Cerebellar nuclear complex (tissue), 1 donor: ENCODE results near the gene LRPAP1.

Source experiments
- DNase-seq, 2 experiments: peaks; one replicate each; lab custom pipeline; 2025; lab: John Stamatoyannopoulos, UW

The LRPAP1 gene

DNA sequence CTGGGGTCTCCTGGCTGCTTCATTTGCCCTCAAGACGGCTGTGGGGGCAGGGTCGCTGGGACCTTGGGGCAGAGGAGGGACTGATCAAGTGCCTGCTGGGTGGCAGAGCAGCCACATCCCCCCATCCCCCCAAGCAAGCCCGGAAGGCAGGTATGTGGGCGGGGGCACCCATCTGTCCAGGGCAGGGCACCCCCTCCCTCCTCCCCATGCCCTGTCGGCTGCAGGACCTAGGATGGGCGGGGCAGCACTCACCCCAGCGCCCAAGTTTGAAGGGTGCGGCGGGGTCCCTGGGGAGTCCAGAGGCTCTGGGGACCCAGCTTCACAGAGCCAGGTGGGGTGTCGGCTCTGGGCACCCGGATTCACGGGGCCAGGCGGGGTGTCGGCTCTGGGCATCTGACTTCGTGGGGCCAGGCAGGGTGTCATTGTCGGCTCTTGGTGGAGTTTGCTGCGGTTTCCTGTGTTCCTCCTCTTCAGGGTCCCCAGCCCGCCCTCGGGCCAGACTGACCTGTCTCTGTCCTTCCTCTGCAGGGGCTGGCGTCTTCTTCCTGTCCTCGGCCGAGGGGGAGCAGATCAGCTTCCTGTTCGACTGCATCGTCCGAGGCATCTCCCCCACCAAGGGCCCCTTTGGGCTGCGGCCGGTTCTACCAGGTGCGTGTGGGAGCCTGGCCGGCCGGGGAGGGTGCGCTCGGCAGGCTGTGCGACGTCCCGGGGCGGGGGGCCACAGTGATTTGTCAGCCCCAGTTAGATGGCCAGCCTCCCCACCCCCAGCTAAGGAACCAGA, 47.0 kb downstream of the LRPAP1 start:
- DNase-seq = no peak

DNA sequence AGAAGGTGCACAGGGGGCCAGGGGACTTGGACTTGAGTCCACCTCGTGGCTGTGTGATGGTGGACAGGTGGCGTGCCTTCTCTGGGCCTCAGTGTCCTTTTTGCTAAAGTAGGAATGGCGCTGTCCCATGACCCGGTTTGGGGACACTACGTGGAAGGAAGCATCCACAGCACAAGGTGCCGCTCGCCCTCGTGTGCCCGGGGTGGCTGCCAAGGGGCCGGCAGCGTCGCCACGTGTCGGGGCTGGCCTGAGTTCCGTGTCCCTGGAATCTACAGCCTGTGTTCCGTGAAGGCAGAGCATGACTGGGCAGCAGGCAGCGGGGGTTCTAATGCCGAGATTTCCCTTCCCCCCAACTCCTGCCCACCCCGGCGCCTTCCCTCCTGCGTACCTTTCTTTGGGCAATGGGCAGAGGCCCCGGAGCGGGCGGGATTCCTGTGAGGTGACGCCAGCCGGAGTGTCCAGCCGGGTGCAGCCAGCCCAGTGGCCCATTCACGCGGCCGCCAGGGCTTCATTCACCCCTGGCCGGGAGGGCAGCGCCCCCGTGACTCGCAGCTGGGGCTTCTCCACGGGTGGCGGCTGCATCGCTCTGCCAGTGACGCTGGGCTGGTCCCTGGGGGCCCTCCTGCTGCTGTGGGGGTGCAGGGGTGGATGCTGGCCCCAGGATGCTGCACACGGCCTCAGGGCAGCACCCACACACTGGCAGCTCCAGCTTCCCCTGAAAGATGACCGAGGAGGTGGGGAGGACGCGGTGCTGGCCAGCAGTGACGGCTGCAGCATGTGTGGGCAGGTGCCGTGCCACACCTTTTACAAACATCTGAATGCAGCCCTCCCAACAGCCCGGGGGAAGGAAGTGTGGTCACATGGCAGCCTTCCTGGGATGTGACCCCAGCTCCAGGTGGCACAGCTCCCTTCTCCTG, 47.9 kb downstream of the LRPAP1 start:
- no peak for DNase-seq

DNA sequence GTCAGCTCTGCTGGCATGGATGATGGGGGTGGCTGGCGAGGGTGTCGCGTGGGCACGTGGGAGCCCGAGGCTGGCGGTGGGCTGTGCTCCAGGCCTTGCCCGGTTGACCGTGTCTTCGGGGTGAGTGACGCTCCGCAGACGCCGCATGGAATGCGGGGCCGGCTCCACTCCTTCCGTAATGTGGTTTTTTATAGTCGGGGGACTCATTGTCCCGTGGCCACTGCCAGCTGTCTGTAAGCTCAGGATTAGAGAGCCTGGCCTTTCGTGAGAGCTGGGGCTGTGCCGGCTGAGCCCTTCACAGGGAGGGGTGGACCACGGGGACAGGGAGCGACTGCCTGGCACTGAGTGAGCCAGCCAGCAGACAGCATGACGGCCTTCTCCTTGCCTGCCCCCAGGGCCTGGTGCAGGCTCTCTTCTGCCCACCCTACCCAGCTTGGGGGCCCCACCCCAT, 48.7 kb downstream of the LRPAP1 start:
- DNase-seq = no peak

DNA sequence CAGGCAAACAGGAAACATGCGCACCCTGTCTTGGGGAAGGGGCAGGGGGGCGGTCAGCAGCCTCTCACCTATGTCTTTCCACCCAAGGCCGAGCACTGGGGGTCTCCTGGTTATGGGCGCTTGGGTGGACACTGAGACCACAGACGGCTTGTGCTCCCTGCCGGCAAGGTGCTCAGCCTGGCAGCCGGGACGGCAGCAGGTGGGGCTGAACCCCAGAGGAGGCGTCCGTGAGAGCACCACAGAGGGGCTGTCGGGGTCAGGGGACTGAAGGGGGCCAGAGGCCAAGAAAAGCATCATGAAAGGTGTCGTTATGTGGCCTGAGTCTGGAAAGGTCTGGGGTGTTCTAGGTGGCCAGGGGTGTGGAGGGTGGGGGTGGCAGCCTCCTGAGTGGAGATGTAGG, 49.5 kb downstream of the LRPAP1 start:
- no peak for DNase-seq

DNA sequence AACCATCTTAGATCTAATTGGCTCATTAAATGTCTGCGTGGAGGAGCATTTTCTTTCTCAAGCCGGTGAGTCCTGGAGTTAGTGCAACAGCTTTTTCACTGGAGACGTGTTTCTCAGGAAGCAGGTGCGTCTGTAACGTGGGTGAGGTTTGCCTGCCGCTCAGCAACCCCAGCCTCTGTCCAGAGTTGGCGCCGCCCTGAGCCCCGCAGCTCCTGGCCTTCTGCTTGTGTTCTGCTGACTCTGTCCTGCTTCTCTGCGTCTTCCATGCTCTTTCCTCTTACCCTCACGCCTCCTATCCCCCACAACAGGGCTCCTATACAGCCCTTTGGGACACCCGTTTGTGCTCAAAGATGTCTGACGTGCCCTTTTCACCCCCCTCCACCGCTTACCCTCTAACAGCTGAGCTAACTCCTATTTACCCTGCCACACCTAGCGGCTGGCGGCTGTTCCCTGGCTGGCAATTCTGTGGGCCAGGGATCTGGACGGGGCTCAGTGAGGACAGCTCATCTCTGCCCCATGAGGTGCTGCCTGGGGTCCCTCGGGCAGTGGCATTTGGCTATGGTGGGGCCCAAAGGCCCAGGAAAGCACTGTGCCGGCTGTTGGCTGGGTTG, 50.3 kb downstream of the LRPAP1 start:
- no peak for DNase-seq

DNA sequence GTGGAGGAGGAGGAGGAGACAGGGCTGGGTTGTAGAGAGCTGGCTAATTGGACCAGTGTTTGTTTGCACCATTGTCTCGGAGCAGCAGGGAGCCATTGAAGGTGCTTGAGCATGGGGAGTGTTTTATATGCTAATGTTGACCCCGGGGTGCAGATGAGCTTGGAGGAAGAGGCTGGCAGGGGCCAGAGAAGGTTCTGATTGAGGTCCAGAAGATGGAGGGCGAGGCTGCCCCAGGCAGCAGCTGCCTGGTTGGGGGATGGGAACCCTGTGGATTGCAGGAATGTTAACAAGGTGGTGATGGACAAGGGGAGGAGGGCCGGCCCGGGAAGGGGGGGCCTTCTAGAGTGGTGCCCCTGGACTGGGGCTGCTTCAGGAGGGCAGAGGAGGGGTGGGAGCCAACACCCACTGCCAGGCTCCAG, 51.1 kb downstream of the LRPAP1 start:
- DNase-seq = no peak

DNA sequence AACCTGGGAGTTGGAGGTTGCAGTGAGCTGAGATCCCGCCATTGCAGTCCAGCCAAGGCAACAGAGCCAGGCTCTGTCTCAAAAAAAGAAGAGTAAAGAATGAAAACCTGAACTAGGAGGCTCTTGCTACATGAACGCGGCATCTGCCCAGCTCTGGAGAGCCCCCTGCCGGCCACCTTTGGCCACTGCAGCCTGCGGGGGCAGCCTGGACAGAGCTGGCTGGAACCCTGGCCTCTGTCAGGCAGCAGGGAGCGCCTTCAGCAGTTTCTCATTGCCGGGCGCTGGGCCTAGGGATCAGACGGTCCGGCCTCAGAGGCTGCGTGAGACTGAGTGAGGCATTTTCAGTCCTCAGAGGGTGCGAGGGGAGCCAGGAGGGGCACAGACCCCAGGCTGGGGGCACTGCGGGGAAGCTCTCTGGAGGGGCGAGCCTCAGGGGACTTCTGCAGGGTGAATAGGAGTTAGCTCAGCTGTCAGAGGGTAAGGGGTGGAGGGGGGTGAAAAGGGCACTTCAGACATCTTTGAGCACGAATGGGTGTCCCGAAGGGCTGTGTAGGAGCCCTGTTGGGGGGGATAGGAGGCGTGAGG, 51.6 kb downstream of the LRPAP1 start:
- DNase-seq = peak in 1 of 2 experiments; percentile 41

DNA sequence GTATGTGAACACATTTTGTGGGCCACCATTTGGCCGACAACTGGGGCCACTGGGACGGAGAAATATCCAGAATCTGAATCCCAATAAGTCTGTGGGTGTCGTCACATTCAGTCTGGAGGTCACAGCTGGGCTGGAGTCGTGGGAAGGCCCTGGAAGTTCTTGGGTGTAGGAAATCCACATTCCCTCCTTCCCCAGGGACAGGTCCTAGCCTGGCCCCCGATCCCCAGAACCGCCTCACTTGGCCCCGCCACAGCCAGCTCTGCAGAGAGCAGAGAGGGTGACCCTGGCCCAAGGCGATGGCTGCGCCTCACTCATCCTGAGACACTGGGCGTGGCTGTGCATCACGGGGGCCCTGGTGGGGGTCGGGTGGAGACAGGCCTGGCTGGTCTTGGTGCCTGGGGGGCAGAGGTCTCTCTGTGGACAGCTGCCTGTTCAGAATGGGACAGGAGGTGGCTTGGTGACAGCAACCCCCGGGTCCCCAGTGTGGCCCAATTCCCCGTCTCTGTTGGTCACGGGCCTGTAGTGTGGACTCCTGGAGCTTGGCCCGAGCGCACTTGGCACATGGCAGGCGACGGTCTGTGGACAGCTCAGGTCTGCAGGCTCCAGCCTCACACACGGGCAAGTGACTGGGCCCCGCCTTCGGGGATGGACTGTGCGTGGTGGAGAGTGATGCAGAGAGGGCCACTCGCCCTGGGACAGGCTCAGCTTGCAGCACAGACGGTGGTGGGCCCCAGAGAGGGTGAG, 52.7 kb downstream of the LRPAP1 start:
- DNase-seq = no peak

DNA sequence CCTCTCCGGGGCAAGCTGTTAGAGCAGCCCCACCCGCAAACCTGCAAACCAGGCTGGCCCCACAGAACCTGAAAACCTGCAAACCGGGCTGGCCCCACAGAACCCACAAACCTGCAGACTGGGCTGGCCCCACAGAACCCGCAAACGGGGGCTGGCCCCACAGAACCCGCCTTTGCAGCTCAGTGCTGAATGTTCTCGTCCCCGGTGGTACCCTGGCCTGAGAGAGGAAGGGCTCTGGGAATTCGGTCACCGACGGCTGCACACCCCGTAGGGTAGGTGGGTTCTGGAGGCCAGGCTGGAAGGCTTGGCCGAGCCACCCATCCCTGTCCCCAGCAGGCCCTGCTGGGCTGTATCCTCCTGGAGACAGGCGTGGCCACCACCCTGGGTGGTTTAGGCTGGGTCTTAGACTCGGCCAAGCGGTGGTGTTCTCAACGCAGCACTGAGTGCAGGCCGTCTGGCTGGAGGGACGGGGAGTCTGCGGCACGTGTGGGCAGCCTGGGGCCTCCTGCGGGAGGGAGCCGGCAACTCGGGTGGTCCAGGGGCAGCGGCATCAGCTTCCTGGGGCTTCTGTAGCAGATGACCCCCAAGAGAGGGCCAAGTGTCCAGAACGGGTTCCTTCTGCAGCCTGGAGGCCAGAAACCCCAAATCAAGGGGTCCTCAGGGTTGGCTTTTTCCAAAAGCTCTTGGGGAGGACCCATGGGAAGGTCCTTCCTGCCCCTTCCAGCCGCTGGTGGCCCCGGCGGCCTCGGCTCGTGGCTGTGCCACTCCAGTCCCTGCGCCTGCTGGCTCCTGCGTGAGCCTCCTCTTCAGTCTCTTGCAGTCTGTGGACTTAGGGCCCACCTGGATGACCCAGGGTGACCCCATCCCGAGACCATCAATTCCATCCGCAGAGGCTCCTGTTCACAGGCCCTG, 53.5 kb downstream of the LRPAP1 start:
- DNase-seq = no peak

DNA sequence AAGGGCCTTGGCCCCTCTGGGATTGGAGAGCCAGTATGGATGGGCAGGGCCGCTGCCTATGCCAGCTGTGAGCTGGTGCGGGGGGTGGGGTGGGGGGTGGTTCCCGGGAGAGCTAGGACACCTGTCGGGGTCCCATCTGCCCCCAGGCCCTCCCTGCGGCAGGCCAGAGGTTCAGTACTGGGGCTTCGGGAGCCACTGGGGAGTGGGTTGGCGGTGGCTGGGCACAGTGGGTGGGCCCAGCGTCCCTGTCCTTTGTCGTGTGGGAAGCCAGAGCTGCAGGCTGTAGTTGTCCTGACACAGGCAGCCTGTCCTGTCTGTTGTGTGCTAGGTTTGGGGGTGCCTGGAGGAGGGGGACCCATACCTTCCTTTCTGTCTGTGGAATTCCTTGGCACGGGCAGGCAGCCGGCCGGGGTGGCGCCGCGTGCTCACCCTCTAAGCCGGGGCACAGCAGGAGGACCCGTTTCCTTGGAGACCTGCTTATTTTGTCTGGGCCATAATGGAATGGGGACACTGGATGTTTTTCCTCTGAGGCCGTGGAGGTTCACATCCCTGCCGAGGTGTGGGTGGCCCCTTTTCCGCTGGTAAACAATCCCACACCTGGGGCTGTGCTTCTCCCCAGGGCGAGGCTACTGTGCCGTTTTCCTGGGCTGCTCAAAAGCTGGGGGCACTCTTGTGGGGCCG, 54.3 kb downstream of the LRPAP1 start:
- no peak for DNase-seq

DNA sequence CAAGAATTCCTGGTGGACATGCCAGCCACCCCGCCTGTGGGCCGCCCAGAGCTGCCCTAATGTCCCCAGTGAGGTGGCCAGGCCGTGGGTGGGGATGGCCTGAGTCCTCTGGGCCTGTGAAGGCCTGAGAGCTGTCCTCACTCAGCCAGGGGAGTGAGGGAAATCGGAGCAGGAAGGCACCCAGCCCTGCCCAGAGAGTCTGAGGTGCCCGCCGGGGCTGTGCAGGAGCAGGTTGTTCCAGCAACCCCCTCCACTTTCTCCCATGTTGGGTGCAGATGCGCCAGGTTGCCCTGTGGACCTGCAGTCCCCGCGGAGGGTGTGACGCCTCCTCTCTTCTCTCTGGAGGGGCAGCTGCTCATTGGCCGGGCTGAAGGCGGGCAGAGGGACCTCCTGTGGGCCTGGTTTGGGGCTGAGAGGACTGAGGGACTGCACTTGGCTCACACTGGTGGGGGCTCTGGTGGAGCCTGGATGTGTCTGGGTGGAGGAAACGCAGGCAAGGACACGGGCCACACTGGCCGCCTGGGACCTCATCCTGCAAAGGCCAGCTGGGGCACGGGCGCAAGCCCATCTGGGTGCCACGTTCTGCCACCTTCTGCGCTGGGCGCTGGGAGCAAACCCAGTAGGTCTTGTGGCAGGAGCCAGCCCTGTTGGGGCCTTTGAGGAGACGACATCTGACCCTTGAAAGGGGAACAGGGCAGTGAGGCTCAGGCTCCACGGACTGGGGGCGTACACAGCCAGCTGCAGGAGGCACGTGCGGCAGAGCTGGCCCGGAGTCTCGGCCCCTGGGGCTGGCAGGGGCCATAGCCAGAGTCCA, 55.1 kb downstream of the LRPAP1 start:
- no peak for DNase-seq

DNA sequence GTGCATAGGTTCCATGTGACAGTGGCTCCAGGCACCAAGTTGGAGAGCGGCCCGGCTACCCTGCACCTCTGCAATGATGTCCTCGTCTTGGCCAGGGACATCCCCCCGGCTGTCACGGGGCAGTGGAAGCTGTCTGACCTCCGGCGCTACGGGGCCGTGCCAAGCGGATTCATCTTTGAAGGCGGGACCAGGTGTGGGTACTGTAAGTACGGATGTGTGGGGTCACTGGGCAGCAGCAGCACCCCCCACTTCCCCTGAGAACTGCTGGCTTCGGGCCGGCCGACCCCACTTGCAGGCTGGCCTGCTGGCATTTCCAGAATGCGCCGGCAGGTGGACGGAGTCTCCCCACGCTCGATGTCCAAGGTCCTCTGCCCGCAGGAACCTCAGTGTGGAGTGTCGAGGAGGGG, 55.9 kb downstream of the LRPAP1 start:
- no peak for DNase-seq

DNA sequence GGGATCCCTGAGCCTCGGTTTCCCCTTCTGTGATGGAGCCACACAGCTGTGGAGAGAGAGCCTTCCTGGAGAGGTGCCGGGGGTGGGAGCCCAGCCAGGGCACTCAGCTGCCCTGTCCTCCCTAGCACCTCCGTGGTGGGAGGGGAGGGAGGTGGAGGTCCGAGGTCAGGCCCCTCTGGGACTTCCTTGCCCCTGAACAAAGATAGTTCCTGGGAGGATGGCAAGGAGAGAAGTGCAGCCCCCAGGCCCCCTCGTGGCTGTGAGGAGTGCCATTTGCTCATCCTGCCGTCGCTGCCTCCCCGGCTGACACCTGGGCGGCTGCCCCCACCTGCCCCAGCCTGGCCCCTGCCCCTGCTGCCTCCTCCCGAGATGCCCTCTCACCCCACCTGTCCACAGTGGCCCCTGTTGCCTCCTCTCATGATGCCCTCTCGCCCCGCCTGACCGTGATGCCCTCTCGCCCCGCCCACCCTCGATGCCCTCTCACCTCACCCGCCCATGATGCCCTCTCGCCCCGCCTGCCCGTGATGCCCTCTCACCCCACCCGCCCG, 56.4 kb downstream of the LRPAP1 start:
- no peak for DNase-seq

DNA sequence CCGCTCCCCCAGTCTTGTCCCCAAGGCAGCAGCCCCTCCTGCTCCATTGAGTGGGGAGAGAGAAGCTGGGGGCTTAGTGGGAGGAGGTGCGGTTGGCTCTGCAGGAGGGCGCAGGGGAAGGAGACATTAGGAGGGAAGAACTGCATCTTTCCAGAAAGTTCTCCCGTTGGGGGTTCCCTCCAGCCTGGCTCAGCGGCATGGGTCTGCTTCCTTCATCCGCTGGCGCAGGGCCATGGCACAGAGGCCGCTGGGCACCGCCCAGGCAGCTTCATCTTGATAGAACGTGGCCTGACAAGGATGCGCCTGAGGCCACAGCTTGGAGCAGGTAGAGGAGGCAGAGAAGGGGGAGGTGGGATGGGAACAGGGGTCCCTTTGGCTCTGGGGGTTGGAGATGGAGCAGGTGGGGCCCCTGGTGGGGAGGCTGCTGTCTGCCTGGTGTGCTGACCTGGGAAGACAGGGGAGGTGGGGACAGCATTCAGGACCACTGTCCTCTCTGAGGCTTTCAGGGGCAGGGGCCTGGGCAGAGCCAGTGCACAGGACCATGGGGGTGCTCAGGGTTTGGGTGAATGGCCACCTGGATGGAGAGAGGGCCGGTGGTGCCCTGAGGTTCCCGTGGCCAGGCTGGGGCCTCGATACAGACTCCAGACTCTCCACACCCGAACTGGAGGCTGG, 57.0 kb downstream of the LRPAP1 start:
- no peak for DNase-seq

DNA sequence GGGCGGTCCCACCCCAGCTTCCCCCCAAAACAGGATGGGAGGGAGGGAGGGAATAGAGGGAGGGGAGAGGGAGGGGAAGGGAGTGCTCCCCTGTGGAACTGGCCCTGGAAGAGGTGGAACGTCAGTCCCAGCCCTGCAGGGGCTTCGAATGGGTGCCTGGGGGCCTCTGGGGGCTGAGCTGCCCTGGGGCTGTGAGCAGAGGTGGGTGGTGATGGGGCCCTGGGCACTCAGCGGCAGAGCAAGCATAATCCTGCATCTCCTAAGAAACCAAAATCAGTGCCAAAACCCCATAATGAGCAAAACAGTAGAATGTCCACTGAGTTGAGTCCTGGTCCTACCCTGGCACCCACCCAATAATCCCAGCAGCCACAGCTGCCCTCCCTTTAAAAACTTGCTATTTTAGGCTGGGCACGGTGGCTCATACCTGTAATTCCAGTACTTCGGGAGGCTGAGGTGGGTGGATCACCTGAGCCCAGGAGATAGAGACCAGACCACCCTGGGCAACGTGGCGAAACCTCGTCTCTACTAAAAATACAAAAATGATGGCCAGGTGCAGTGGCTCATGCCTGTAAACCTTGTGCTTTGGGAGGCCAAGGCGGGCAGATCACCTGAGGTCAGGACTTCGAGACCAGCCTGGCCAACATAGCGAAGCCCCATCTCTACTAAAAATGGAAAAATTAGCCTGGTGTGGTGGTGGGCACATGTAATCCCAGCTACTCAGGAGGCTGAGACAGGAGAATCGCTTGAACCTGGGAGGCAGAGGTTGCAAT, 58.0 kb downstream of the LRPAP1 start:
- no peak for DNase-seq

DNA sequence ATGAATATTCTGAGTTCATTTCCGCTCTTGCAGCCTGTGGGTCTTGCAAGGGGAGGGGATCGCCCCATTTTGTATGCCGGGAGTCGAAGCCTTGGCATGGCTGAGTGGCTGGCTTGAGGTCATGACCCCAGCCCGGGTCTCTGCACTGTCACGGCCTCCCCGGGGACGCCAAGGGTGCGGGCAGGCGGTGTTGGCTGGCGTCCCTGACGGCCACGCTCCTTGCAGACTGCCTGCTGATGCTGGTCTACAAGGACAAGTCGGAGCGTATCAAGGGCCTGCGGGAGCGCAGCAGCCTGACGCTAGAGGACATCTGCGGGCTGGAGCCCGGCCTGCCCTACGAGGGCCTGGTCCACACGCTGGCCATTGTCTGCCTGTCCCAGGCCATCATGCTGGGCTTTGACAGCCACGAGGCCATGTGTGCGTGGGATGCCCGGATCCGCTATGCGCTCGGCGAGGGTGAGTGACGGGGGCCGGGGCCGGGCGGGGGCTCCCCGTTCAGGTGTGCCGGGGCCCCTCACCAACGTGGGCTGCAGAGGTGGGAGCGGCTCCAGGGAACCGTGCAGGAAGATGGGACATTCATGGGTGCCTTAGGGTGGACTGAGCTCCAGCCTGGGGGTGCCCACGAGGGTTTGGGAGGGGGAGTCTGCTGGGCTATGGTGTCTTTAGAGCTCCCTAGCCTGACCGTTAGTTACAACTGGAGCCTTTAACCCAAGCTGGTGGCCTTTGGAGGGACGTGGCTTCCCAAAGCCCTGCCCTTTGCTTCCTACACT, 58.9 kb downstream of the LRPAP1 start:
- DNase-seq = no peak
